Stimulated activated naive CD8-positive, alpha-beta T cell treated with anti-CD3 and anti-CD28 coated beads, Interleukin-15, Interleukin-2, amounts not matched to agents 100 ng/mL and 50 ng/mL, for 24 hours (primary cell): ENCODE measurements around the gene RNF151.
"Not testable (repeated sequence)": the region's sequence is repeated elsewhere in the genome, so short reads cannot be mapped to it uniquely, and the experiment has no call there.

Experiments
- H3K27ac Mint-ChIP-seq: one replicate; pipeline ENCODE4 v1.8.0; 2021; ENCODE audit warnings: mild to moderate bottlenecking, mixed read lengths
- H3K27me3 Mint-ChIP-seq: one replicate; pipeline ENCODE4 v1.8.0; 2021; ENCODE audit warnings: mixed read lengths
- H3K36me3 Mint-ChIP-seq: one replicate; pipeline ENCODE4 v1.8.0; 2021; ENCODE audit warnings: low read depth, mixed read lengths
- H3K4me1 Mint-ChIP-seq: one replicate; pipeline ENCODE4 v1.8.0; 2021; ENCODE audit warnings: low read depth, mixed read lengths
- H3K4me3 Mint-ChIP-seq: one replicate; pipeline ENCODE4 v1.8.0; 2021; ENCODE audit warnings: mild to moderate bottlenecking, mixed read lengths
- H3K9me3 Mint-ChIP-seq: one replicate; pipeline ENCODE4 v1.8.0; 2021; ENCODE audit warnings: mixed read lengths

The RNF151 gene

GRCh38 chr16:1945559-1946391, 20.9 kb upstream of the RNF151 start:
- peaks cover 24% of the 10 kb centered on the region for H3K4me1 Mint-ChIP-seq
- no peak overlapping the region for H3K27ac Mint-ChIP-seq
- H3K9me3 Mint-ChIP-seq = no peaks in the 10 kb centered on the region
- no peaks in the 10 kb centered on the region for H3K27me3 Mint-ChIP-seq
- no peaks in the 10 kb centered on the region for H3K36me3 Mint-ChIP-seq
- no peak overlapping the region for H3K4me3 Mint-ChIP-seq

DNA sequence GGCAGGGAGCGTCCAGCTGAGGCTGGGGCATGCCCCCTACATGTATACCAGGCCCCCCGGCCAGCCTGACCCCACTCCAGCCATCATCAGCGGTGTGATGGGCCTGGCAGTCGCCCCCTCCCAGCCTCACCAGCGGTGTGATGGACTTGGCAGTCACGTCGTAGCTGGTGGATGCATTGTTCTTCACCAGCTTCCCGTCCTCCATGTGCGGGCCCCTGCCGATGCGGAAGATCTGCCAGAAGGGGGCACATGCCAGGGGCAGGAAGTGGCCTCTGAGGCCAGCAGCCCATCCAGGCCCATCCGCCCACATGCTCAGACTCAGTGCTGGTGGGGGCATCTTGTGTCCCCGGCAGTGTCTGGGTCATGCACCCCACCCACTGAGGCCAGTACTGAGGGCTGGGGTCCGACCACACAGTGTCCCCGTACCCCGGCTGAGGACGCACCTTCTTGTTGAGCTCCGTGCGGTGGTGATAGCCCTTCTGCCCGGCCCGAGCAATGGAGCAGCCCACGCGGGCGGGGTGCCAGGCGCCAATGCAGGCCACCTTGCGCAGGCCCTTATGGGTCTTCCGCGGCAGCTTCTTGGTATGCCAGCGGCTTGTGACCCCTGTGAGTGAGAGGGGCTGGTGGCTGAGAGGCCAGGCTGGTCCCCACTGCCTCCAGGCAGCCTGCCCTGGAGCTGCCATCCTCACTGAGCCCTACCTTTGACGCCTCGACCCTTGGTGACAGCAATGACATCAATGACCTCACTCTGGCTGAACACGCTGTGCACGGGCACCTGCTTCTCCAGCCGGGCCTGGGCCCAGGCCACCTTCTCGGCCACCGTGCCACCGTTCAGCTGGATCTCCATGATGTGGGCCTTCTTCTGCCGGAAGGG, 19.9 kb upstream of the RNF151 start:
- Mint-ChIP-seq H3K4me3 (no peak overlapping the region), H3K27me3 (no peaks in the 10 kb centered on the region), H3K4me1 (peaks cover 19% of the 10 kb centered on the region), H3K9me3 (no peaks in the 10 kb centered on the region), H3K36me3 (no peaks in the 10 kb centered on the region), H3K27ac (peak overlapping the region; percentile 0)

DNA sequence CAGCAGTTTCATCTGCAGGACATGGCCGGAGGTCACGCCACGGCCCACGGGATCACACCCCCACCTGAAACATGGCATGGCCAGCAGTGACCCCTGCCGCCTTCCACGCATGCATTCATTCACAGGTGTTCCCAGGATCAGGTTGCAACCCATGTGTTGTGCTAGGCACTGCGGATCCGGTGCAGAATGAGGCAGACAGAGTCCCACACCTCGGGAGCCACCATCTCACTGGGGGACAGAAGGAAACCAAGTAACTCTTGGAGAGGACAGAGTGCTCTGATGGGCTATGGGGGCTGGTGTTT, 19.3 kb upstream of the RNF151 start:
- H3K4me1 Mint-ChIP-seq = peaks cover 13% of the 10 kb centered on the region
- no peaks in the 10 kb centered on the region for H3K36me3 Mint-ChIP-seq
- peak overlapping the region; percentile 0 for H3K27ac Mint-ChIP-seq
- no peak overlapping the region for H3K4me3 Mint-ChIP-seq
- H3K27me3 Mint-ChIP-seq = no peaks in the 10 kb centered on the region
- no peaks in the 10 kb centered on the region for H3K9me3 Mint-ChIP-seq

- H3K27ac Mint-ChIP-seq = no peak overlapping the region
- H3K4me1 Mint-ChIP-seq = peaks cover 5% of the 10 kb centered on the region
- no peaks in the 10 kb centered on the region for H3K9me3 Mint-ChIP-seq
- no peak overlapping the region for H3K4me3 Mint-ChIP-seq
- no peaks in the 10 kb centered on the region for H3K27me3 Mint-ChIP-seq
- no peaks in the 10 kb centered on the region for H3K36me3 Mint-ChIP-seq
These were observed 17.1 kb upstream of the RNF151 start for GRCh38 chr16:1949507-1949906.

GRCh38 chr16:1950047-1950446, 16.6 kb upstream of the RNF151 start:
- peaks cover 4% of the 10 kb centered on the region for H3K4me1 Mint-ChIP-seq

GRCh38 chr16:1950559-1950958, 16.1 kb upstream of the RNF151 start:
- Mint-ChIP-seq H3K36me3 (no peaks in the 10 kb centered on the region), H3K27me3 (no peaks in the 10 kb centered on the region), H3K27ac (no peak overlapping the region), H3K4me3 (no peak overlapping the region), H3K9me3 (no peaks in the 10 kb centered on the region), H3K4me1 (peaks cover 4% of the 10 kb centered on the region)

More at GRCh38 chr16:1950047-1950446, 16.6 kb upstream of the RNF151 start:
- Mint-ChIP-seq H3K36me3 (no peaks in the 10 kb centered on the region), H3K4me3 (no peak overlapping the region), H3K27ac (no peak overlapping the region), H3K9me3 (no peaks in the 10 kb centered on the region), H3K27me3 (no peaks in the 10 kb centered on the region)

GRCh38 chr16:1953734-1954133, 12.9 kb upstream of the RNF151 start:
- Mint-ChIP-seq H3K4me3 (no peak overlapping the region), H3K36me3 (no peaks in the 10 kb centered on the region), H3K9me3 (no peaks in the 10 kb centered on the region), H3K27me3 (no peaks in the 10 kb centered on the region), H3K27ac (no peak overlapping the region), H3K4me1 (peaks cover 4% of the 10 kb centered on the region)

DNA sequence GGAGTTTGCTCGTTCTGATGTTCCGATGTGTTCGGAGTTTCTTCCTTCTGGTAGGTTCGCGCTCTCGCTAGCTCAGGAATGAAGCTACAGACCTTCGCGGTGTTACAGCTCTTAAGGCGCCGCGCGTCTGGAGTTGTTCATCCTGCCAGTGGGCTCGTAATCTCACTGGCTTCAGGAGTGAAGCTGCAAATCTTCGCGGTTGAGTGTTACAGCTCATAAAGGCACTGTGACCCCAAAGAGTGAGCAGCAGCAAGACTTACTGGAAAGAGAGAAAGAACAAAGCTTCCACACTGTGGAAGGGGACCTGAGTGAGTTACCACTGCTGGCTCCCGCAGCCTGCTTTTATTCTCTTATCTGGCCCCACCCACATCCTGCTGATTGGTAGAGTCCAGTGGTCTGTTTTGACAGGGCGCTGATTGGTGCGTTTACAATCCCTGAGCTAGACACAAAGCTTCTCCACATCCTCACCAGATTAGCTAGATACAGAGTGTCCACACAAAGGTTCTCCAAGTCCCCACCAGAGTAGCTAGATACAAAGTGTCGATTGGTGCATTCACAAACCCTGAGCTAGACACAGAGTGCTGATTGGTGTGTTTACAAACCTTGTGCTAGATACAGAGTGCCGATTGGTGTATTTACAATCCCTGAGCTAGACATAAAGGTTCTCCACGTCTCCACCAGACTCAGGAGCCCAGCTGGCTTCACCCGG, 9.1 kb upstream of the RNF151 start:
- H3K27me3 Mint-ChIP-seq, H3K27ac Mint-ChIP-seq, H3K9me3 Mint-ChIP-seq, H3K4me3 Mint-ChIP-seq: not testable (repeated sequence)
- peaks cover 29% of the 10 kb centered on the region for H3K4me1 Mint-ChIP-seq
- H3K36me3 Mint-ChIP-seq = peaks cover 20% of the 10 kb centered on the region

DNA sequence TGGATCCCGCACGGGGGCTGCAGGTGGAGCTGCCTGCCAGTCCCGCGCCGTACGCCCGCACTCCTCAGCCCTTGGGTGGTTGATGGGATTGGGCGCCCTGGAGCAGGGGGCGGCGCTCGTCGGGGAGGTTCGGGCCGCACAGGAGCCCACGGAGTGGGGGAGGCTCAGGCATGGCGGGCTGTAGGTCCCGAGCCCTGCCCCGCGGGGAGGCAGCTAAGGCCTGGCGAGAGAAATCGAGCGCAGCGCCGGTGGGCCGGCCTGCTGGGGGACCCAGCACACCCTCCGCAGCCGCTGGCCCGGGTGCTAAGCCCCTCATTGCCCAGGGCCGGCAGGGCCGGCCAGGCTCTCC, 8.5 kb upstream of the RNF151 start:
- H3K9me3 Mint-ChIP-seq, H3K4me3 Mint-ChIP-seq, H3K27me3 Mint-ChIP-seq, H3K27ac Mint-ChIP-seq: not testable (repeated sequence)
- peaks cover 33% of the 10 kb centered on the region for H3K4me1 Mint-ChIP-seq
- peaks cover 25% of the 10 kb centered on the region for H3K36me3 Mint-ChIP-seq

- Mint-ChIP-seq H3K36me3 (peaks cover 32% of the 10 kb centered on the region), H3K4me1 (peaks cover 40% of the 10 kb centered on the region), H3K4me3 (peak overlapping the region; percentile 98), H3K27me3 (no peaks in the 10 kb centered on the region), H3K9me3 (no peaks in the 10 kb centered on the region), H3K27ac (peak overlapping the region; percentile 91)
These were observed 7.9 kb upstream of the RNF151 start for GRCh38 chr16:1958715-1959268.

GRCh38 chr16:1959269-1960039, 7.2 kb upstream of the RNF151 start, which contains the start of gene NDUFB10:
Gene NDUFB10, plus strand, starts transcription at chr16:1959538. Its CDS starts 87 bp downstream, at chr16:1959625.
- Mint-ChIP-seq H3K4me3 (peak within 1 kb of the TSS; percentile 98), H3K27ac (peak within 1 kb of the TSS; percentile 91), H3K36me3 (peaks cover 37% of the 10 kb centered on the region), H3K27me3 (no peaks in the 10 kb centered on the region), H3K9me3 (no peaks in the 10 kb centered on the region), H3K4me1 (peaks cover 43% of the 10 kb centered on the region)

DNA sequence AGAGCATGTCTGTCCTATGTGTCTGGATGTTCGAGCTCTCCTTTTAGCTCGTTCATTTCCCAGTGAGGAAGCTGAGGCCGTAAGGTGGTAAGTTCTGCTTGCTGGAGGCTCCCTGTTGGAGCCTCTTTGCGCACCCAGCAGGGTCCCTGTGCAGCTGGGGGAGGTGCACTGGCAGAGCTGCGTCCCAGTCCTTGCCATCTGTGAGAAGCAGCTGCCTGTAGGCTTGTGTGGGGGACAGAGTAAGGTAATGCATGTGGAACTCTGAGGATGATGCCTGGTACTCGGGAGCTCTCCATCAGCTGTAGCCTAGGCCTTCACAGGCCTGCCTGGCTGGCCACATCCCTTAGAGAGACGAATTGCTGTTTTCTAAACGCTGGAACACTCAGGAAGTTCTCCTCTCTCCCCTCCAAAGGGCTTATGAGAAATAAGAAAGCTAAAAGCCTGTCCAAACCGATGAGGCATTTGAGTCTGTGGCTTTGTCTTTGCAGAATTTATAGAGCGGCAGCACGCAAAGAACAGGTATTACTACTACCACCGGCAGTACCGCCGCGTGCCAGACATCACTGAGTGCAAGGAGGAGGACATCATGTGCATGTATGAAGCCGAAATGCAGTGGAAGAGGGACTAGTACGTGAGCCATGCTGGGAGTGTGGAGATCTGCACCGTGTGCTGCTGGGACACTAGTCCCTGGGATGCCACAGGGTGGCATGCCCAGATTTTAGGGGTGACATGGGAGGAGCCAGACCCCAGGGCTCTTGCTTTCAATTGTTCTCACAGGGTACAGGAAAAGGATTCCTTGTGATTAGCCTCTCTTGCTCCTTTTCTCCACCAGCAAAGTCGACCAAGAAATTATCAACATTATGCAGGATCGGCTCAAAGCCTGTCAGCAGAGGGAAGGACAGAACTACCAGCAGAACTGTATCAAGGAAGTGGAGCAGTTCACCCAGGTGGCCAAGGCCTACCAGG, 5.7 kb upstream of the RNF151 start:
- peak overlapping the region; percentile 98 for H3K4me3 Mint-ChIP-seq
- no peaks in the 10 kb centered on the region for H3K9me3 Mint-ChIP-seq
- H3K4me1 Mint-ChIP-seq = peaks cover 49% of the 10 kb centered on the region
- H3K27me3 Mint-ChIP-seq = no peaks in the 10 kb centered on the region
- peak overlapping the region; percentile 91 for H3K27ac Mint-ChIP-seq
- peaks cover 44% of the 10 kb centered on the region for H3K36me3 Mint-ChIP-seq

GRCh38 chr16:1961651-1962067, 5.0 kb upstream of the RNF151 start:
- H3K27ac Mint-ChIP-seq = peak overlapping the region; percentile 98

More at GRCh38 chr16:1961651-1962067, 5.0 kb upstream of the RNF151 start:
- Mint-ChIP-seq H3K4me3 (peak overlapping the region; percentile 98), H3K9me3 (no peaks in the 10 kb centered on the region), H3K4me1 (peaks cover 49% of the 10 kb centered on the region), H3K36me3 (peaks cover 45% of the 10 kb centered on the region), H3K27me3 (no peaks in the 10 kb centered on the region)
